T-cell (primary cell): Measurements from ENCODE around the gene SPRED2. TPM values are rescaled to one million over a fixed set of nuclear protein-coding genes. Genes with fewer than 3 reads are reported as not detected.

Source experiments
- ATAC-seq, 4 experiments: fragments of 200-7000 bp in 3 of 4; fragments of 150-1000 bp in 1 of 4; cut with Tn5 transposase; replicated peaks in 1 of 4; 1 replicate in 3 of 4; 2 replicates in 1 of 4; pipeline ENCODE4 v1.10.0; 2021; ENCODE audit warnings: moderate library complexity in 3 of 4, mild to moderate bottlenecking in 2 of 4, moderate number of reproducible peaks in 1 of 4
- CTCF ChIA-PET, 2 donors: fragments of 300-600 bp; sonication (Branson Sonifier 250); formaldehyde crosslinking; loops; one replicate each; lab custom pipeline; 2022; ENCODE audit warnings: antibody characterized with exemption in 2 of 2; lab: Charles Lee
- POLR2A ChIA-PET, 2 donors: fragments of 300-600 bp; sonication (Branson Sonifier 250); formaldehyde crosslinking; loops; one replicate each; lab custom pipeline; 2022; ENCODE audit warnings: antibody characterized with exemption in 2 of 2; lab: Charles Lee
- DNase-seq, 35 experiments: peaks; one replicate each; pipeline versions ENCODE4 v3.0.0 to v3.0.0-alpha.2; 2013 to 2023
- H3K27ac ChIP-seq: one replicate; pipeline ENCODE4 v1.5.1; 2013; ENCODE audit warnings: low read length
- H3K27me3 ChIP-seq, 2 experiments: replicated peaks in 1 of 2; 1 replicate in 1 of 2; 2 replicates in 1 of 2; pipeline versions ENCODE4 v1.6.1 to v1.7.0; 2013; ENCODE audit warnings: low read length in 1 of 2, mixed read lengths in 1 of 2; ENCODE audit not compliant: control insufficient read depth in 2 of 2, insufficient read depth in 2 of 2; ENCODE audit errors: extremely low read depth in 1 of 2
- H3K36me3 ChIP-seq, 2 donors: 1 replicate in 1 of 2; 2 replicates in 1 of 2; pipeline versions ENCODE4 v1.6.1 to v1.7.0; 2013; ENCODE audit warnings: low read length in 1 of 2; ENCODE audit not compliant: control insufficient read depth in 2 of 2, insufficient read depth in 1 of 2; ENCODE audit errors: extremely low read depth in 1 of 2
- H3K4me1 ChIP-seq, 2 experiments: 1 replicate in 1 of 2; 2 replicates in 1 of 2; pipeline versions ENCODE4 v1.6.1 to v1.7.0; 2013; ENCODE audit warnings: low read length in 2 of 2, mixed read lengths in 1 of 2; ENCODE audit not compliant: insufficient read depth in 2 of 2, control insufficient read depth in 1 of 2; ENCODE audit errors: extremely low read depth in 1 of 2
- H3K4me3 ChIP-seq, 2 donors: 1 replicate in 1 of 2; 2 replicates in 1 of 2; pipeline versions ENCODE4 v1.5.1 to v1.7.0; 2013; ENCODE audit warnings: mild to moderate bottlenecking in 2 of 2, low read length in 1 of 2, moderate library complexity in 1 of 2; ENCODE audit not compliant: control insufficient read depth in 1 of 2; ENCODE audit errors: extremely low read depth in 1 of 2
- H3K9me3 ChIP-seq: 2 replicates; pipeline ENCODE4 v1.7.0; 2013
- H3K27ac Mint-ChIP-seq, 2 donors: one replicate each; pipeline ENCODE4 v1.8.0; 2020 to 2021; ENCODE audit warnings: mild to moderate bottlenecking in 2 of 2, mixed read lengths in 2 of 2
- H3K27me3 Mint-ChIP-seq, 2 donors: one replicate each; pipeline ENCODE4 v1.8.0; 2021 to 2022; ENCODE audit warnings: mixed read lengths in 2 of 2
- H3K36me3 Mint-ChIP-seq: one replicate; pipeline ENCODE4 v1.8.0; 2021; ENCODE audit warnings: mixed read lengths
- H3K4me1 Mint-ChIP-seq, 3 donors: one replicate each; pipeline ENCODE4 v1.8.0; 2020 to 2022; ENCODE audit warnings: mixed read lengths in 3 of 3, mild to moderate bottlenecking in 1 of 3
- H3K4me3 Mint-ChIP-seq, 3 donors: one replicate each; pipeline ENCODE4 v1.8.0; 2020 to 2022; ENCODE audit warnings: mild to moderate bottlenecking in 3 of 3, mixed read lengths in 3 of 3, moderate library complexity in 3 of 3
- H3K9me3 Mint-ChIP-seq, 3 donors: one replicate each; pipeline ENCODE4 v1.8.0; 2020 to 2022; ENCODE audit warnings: mixed read lengths in 3 of 3
- WGBS: methylation state at CpG from one replicate; pipeline ENCODE4 v1.1.5; 2013; ENCODE audit warnings: missing lambda C conversion rate; ENCODE audit not compliant: insufficient coverage; 5-methylcytosine and 5-hydroxymethylcytosine counted together
- total RNA-seq, 35 experiments: library from RNA in 6 of 35; stranded (reverse) in 6 of 35; fragments of 120-200 nt in 1 of 35; gene quantifications; one replicate each; pipeline versions ENCODE4 v1.2.1 to v1.2.4 and lab custom pipeline; 2013 to 2026

Gene SPRED2
- total RNA-seq, 5 donors from 2014 or later (not counting 1 experiment from before 2014, with no cell fraction given) = 0.73 to 3.2 (median 1.2) TPM

DNA sequence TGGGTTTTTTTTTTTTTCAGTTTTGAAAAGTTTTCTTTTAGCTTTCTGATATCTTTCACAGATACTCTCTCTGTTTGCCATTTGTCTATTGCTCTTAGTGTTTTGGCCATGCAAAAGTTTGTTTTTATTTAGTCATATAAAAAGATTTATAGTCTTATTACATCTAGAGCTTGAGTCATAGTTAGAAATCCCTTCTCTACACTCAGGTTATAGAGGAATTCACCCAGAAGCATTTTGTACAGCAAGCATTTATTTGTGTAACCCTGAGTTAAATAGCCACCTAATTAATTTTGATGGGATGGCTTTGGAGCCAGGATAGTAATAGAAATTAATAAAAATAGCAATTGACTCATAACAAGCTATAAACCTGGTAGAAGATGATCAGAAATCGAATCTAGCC is 169.1 kb downstream of the SPRED2 start:
- ATAC-seq (no peak), DNase-seq (no peak)
- H3K27me3 Mint-ChIP-seq = no peaks in the 10 kb centered on the region
- ChIA-PET CTCF (interaction anchor here (0.6 to 1.5 kb wide), 5 partner anchors 31 to 297 kb away, joined by 3 to 4 read pairs (median 4); no protein-coding TSS in a partner anchor), POLR2A (interaction anchor here in 1 of 2 donors (0.6 kb wide), 1 partner anchor 26 kb away, joined by 4 read pairs; no protein-coding TSS in a partner anchor)
- no peak overlapping the region for H3K4me3 ChIP-seq
- no peak overlapping the region for H3K4me3 Mint-ChIP-seq
- H3K9me3 ChIP-seq = no peaks in the 10 kb centered on the region
- peaks cover 14 to 22% (median 17%) of the 10 kb centered on the region in 3 donors for H3K4me1 Mint-ChIP-seq
- no peak overlapping the region for H3K27ac Mint-ChIP-seq
- no peaks in the 10 kb centered on the region for H3K9me3 Mint-ChIP-seq
- peaks cover 41% of the 10 kb centered on the region for H3K36me3 Mint-ChIP-seq
- H3K27me3 ChIP-seq = no peaks in the 10 kb centered on the region
- no peaks in the 10 kb centered on the region for H3K4me1 ChIP-seq
- peaks cover 12 to 72% of the 10 kb centered on the region in 2 donors for H3K36me3 ChIP-seq
- no CpG with 5 or more reads among the region's 1 CpG for WGBS
- H3K27ac ChIP-seq = no peak overlapping the region

DNA sequence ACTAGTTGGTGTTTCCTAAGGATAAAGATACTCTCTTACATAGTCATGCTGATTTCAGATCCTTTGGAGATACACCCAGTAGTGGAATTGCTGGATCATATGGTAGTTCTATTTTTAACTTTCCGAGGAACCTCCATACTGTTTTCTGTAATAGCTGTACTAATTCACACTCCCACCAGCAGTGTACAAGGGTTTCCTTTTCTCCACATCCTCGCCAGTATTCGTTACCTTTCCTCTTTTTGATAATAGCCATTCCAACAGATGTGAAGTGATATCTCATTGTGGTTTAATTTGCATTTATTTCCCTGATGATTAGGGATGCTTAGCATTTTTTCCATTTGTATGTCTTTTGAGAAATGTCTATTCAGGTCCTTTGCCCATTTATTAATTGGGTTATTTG is 170.7 kb downstream of the SPRED2 start:
- Histone ChIP-seq H3K9me3 (no peaks in the 10 kb centered on the region), H3K27ac (no peak overlapping the region), H3K4me1 (no peaks in the 10 kb centered on the region), H3K27me3 (no peaks in the 10 kb centered on the region), H3K4me3 (no peak overlapping the region), H3K36me3 (peaks cover 8 to 60% of the 10 kb centered on the region in 2 donors)
- no peaks in the 10 kb centered on the region for H3K9me3 Mint-ChIP-seq
- CTCF ChIA-PET = interaction anchor here in 1 of 2 donors (0.6 kb wide), 1 partner anchor 681 kb away, joined by 3 read pairs; no protein-coding TSS in a partner anchor
- H3K36me3 Mint-ChIP-seq = peaks cover 36% of the 10 kb centered on the region
- H3K4me1 Mint-ChIP-seq = peaks cover 24 to 33% (median 29%) of the 10 kb centered on the region in 3 donors
- H3K27ac Mint-ChIP-seq = no peak overlapping the region
- WGBS = no CpG with 5 or more reads among the region's 3 CpGs
- H3K27me3 Mint-ChIP-seq = no peaks in the 10 kb centered on the region
- ATAC-seq (no peak), DNase-seq (no peak)
- POLR2A ChIA-PET = no interaction called here
- no peak overlapping the region for H3K4me3 Mint-ChIP-seq

Other genes starting within 250 kb of the SPRED2 start
- 100 to 1,000 TPM; 234 to 267 (median 246) TPM for gene ACTR2, start 204.8 kb downstream of the SPRED2 start, total RNA-seq